K562 (cell line): ENCODE results near the gene ABCA4. TPM values are rescaled to one million over a fixed set of nuclear protein-coding genes. Genes with fewer than 3 reads are reported as not detected.
"Not testable (repeated sequence)": the region's sequence is repeated elsewhere in the genome, so short reads cannot be mapped to it uniquely, and the experiment has no call there.

Experiments used
- ATAC-seq: fragments of 200-7000 bp; cut with Tn5 transposase; 3 replicates; pipeline ENCODE4 v1.9.1; 2020; ENCODE audit warnings: moderate library complexity
- BruUV-seq: library from RNA; stranded (reverse); fragments of 400-500 nt; replicated peaks from 2 replicates; lab custom pipeline; 2021; lab: Mats Ljungman, UMichigan
- CTCF ChIA-PET: fragments of 300-600 bp; formaldehyde crosslinking; extraction: SDS; loops from one replicate; lab custom pipeline; 2021; ENCODE audit warnings: low intra/inter-chr PET ratio; lab: Yijun Ruan, JAX
- POLR2A ChIA-PET: fragments of 300-600, 350-650 bp; sonication (Branson Sonifier 250); formaldehyde crosslinking; extraction: SDS; loops from one replicate; lab custom pipeline; 2021; ENCODE audit warnings: antibody characterized with exemption, inconsistent platforms; lab: Yijun Ruan, JAX
- DNase-seq, 4 experiments: peaks; one replicate each; pipeline versions ENCODE4 v3.0.0 to v3.0.0-alpha.2; 2011 to 2018; ENCODE audit warnings: low spot score in 3 of 4, mixed read lengths in 3 of 4; ENCODE audit errors: extremely low read depth in 1 of 4
- FAIRE-seq: peaks from 2 replicates; lab custom pipeline; 2011; peaks lifted over from hg19 to GRCh38; lab: Jason Lieb, UNC
- H2AFZ ChIP-seq: 2 replicates; pipeline ENCODE4 v1.6.0; 2011; ENCODE audit warnings: low read depth, low read length, control low read depth, inconsistent platforms
- H3K27ac ChIP-seq: fragments of 200-600 bp; 3 replicates; pipeline ENCODE4 v1.8.0; 2011; ENCODE audit warnings: low read depth, mild to moderate bottlenecking, control low read depth, inconsistent platforms, low read length, moderate library complexity, mixed read lengths; ENCODE audit errors: extremely low read depth
- H3K27me3 ChIP-seq, 2 experiments: fragments of 300-600 bp in 1 of 2; 2 replicates in 1 of 2; 3 replicates in 1 of 2; pipeline versions ENCODE4 v1.6.0 to v1.8.0; 2011; ENCODE audit warnings: inconsistent platforms in 2 of 2, low read length in 2 of 2, mild to moderate bottlenecking in 1 of 2, mixed read lengths in 1 of 2, moderate library complexity in 1 of 2; ENCODE audit not compliant: control insufficient read depth in 2 of 2, insufficient read depth in 2 of 2
- H3K36me3 ChIP-seq: fragments of 300-600 bp; 3 replicates; pipeline ENCODE4 v1.8.0; 2011; ENCODE audit warnings: mild to moderate bottlenecking, low read length, inconsistent platforms; ENCODE audit not compliant: control insufficient read depth, insufficient read depth
- H3K4me1 ChIP-seq, 2 experiments: fragments of 200-600 bp in 1 of 2; replicated peaks in 1 of 2; 2 replicates in 1 of 2; 3 replicates in 1 of 2; pipeline versions ENCODE4 v1.5.1 to v1.8.0; 2011; ENCODE audit warnings: inconsistent platforms in 2 of 2, low read length in 2 of 2, mild to moderate bottlenecking in 1 of 2, mixed read lengths in 1 of 2, moderate library complexity in 1 of 2; ENCODE audit not compliant: control insufficient read depth in 2 of 2, insufficient read depth in 2 of 2
- H3K4me2 ChIP-seq: 2 replicates; pipeline ENCODE4 v1.6.1; 2011; ENCODE audit warnings: low read length, control low read depth, inconsistent platforms, mixed read lengths; ENCODE audit not compliant: insufficient read depth
- H3K4me3 ChIP-seq: fragments of 200-600 bp; sonication (generic), shearing (Covaris generic); 2 replicates; pipeline ENCODE4 v1.5.1; 2016; ENCODE audit warnings: control low read depth, inconsistent platforms
- H3K79me2 ChIP-seq: fragments of 200-600 bp; 3 replicates; pipeline ENCODE4 v1.8.0; 2011; ENCODE audit warnings: low read length, inconsistent platforms; ENCODE audit not compliant: control insufficient read depth, insufficient read depth
- H3K9ac ChIP-seq, 2 experiments: 2 replicates each; pipeline versions ENCODE4 v1.6.0 to v1.6.1; 2011; ENCODE audit warnings: low read depth in 2 of 2, low read length in 2 of 2, control low read depth in 1 of 2, inconsistent platforms in 1 of 2, mild to moderate bottlenecking in 1 of 2, mixed read lengths in 1 of 2; ENCODE audit not compliant: insufficient read depth in 1 of 2
- H3K9me1 ChIP-seq: one replicate; pipeline ENCODE4 v1.6.0; 2011; ENCODE audit warnings: inconsistent platforms, mild to moderate bottlenecking, low read length, moderate library complexity; ENCODE audit not compliant: control insufficient read depth, insufficient read depth
- H3K9me3 ChIP-seq: replicated peaks from 2 replicates; pipeline ENCODE4 v1.5.1; 2011; ENCODE audit warnings: low read depth, low read length, inconsistent platforms; ENCODE audit not compliant: control insufficient read depth, insufficient read depth
- H4K20me1 ChIP-seq: replicated peaks from 2 replicates; pipeline ENCODE4 v1.6.1; 2011; ENCODE audit warnings: low read length, inconsistent platforms, mixed read lengths; ENCODE audit not compliant: control insufficient read depth, insufficient read depth
- BRCA1 ChIP-seq, 2 experiments: fragments of 450-650 bp in 1 of 2; sonication (generic) in 1 of 2; formaldehyde crosslinking in 1 of 2; IDR thresholded peaks; 2 replicates each; pipeline versions ENCODE4 v1.5.0 to v1.6.1; 2017 to 2020; ENCODE audit warnings: mild to moderate bottlenecking in 1 of 2, missing genetic modification reagents in 1 of 2
- CCAR2 ChIP-seq: fragments of 200-400 bp; formaldehyde crosslinking; IDR thresholded peaks from 2 replicates; pipeline ENCODE4 v1.6.1; 2017; ENCODE audit warnings: mild to moderate bottlenecking, low read depth, low read length
- CCNT2 ChIP-seq: IDR thresholded peaks from 2 replicates; pipeline ENCODE4 v1.6.1; 2011; ENCODE audit warnings: borderline replicate concordance, low read depth, mild to moderate bottlenecking, moderate library complexity, mixed read lengths, low read length; ENCODE audit not compliant: insufficient read length; ENCODE audit errors: extremely low read depth
- EHMT2 ChIP-seq: fragments of 450-650 bp; IDR thresholded peaks from 2 replicates; pipeline ENCODE4 v1.6.1; 2018; ENCODE audit warnings: antibody characterized with exemption
- ELF2 ChIP-seq: fragments of 250-450 bp; sonication (Bioruptor Pico); IDR thresholded peaks from 2 replicates; pipeline ENCODE4 v1.5.0; 2021; ENCODE audit warnings: mild to moderate bottlenecking
- FUS ChIP-seq: fragments of 200-400 bp; formaldehyde crosslinking; optimal IDR thresholded peaks from 2 replicates; pipeline ENCODE3; 2017; ENCODE audit warnings: low read depth, low read length
- GABPA ChIP-seq: fragments of 200-800 bp; sonication (Bioruptor generic); conservative IDR thresholded peaks from 2 replicates; pipeline ENCODE4 v1.6.1; 2016; ENCODE audit warnings: low read depth, missing genetic modification characterization, missing compliant biosample characterization
- GATA2 ChIP-seq: sonication (generic); formaldehyde crosslinking; IDR thresholded peaks from 2 replicates; pipeline ENCODE4 v1.4.0; 2020; ENCODE audit warnings: mild to moderate bottlenecking, missing genetic modification reagents
- NFYB ChIP-seq: IDR thresholded peaks from 2 replicates; pipeline ENCODE4 v1.6.1; 2011; ENCODE audit warnings: mild to moderate bottlenecking, moderate library complexity; ENCODE audit not compliant: insufficient read length; ENCODE audit errors: extremely low read depth
- PHB2 ChIP-seq: fragments of 450-650 bp; IDR thresholded peaks from 2 replicates; pipeline ENCODE4 v1.6.1; 2017; ENCODE audit warnings: low read depth
- PHF20 ChIP-seq: fragments of 450-650 bp; IDR thresholded peaks from 2 replicates; pipeline ENCODE4 v1.6.1; 2018; ENCODE audit not compliant: partially characterized antibody
- PTTG1 ChIP-seq: fragments of 450-650 bp; IDR thresholded peaks from 2 replicates; pipeline ENCODE4 v1.6.1; 2016; ENCODE audit warnings: low read depth, mild to moderate bottlenecking, missing genetic modification characterization, missing compliant biosample characterization
- SMAD3 ChIP-seq: fragments of 450-650 bp; formaldehyde crosslinking; conservative IDR thresholded peaks from 2 replicates; pipeline ENCODE4 v1.4.0; 2020; ENCODE audit warnings: mild to moderate bottlenecking
- TFAM ChIP-seq: fragments of 250-450 bp; sonication (Bioruptor Pico); conservative IDR thresholded peaks from 2 replicates; pipeline ENCODE4 v1.5.0; 2021; ENCODE audit warnings: mild to moderate bottlenecking, moderate library complexity
- ZNF589 ChIP-seq: fragments of 200-800 bp; sonication (Bioruptor generic); IDR thresholded peaks from 2 replicates; pipeline ENCODE4 v1.6.1; 2016; ENCODE audit warnings: low read depth, missing genetic modification characterization, missing compliant biosample characterization
- WGBS: fragments of 100-300 bp; shearing (Covaris generic); methylation state at CpG from one replicate; pipeline ENCODE4 v1.1.6; 2016; ENCODE audit warnings: low coverage, mixed read lengths; ENCODE audit not compliant: insufficient coverage; ENCODE audit errors: missing lambda C conversion rate; 5-methylcytosine and 5-hydroxymethylcytosine counted together
- in situ Hi-C: fragments of 300-500 bp; cut with MboI; formaldehyde crosslinking; loops from 4 replicates; pipeline ENCODE4 v1.15.0; 2018; ENCODE audit warnings: inconsistent platforms, mixed read lengths
- intact Hi-C: fragments of 100-400 bp; cut with micrococcal nuclease; formaldehyde crosslinking; loops from 2 replicates; pipeline ENCODE4 v1.14.2; 2022
- polyA plus RNA-seq, 8 experiments: library from polyadenylated mRNA; depleted of rRNA in 4 of 8; stranded (reverse) in 5 of 8; unstranded in 3 of 8; fragments of >200 nt; fragmentation: Nextera tagmentation in 2 of 8; fragmentation: Illumina TruSeq in 1 of 8; extraction: Ambion mirVana in 2 of 8; extraction: Trizol in 1 of 8; gene quantifications; 2 replicates each; pipeline versions ENCODE4 v1.2.1 to v1.2.3, GENCODE V29; 2011 to 2014; ENCODE audit warnings: inconsistent platforms in 1 of 8, missing spikeins in 1 of 8
- total RNA-seq, 7 experiments: library from RNA; depleted of rRNA in 6 of 7; stranded (reverse); fragments of >200 nt in 6 of 7; fragmentation: Illumina TruSeq in 2 of 7; extraction: Trizol in 2 of 7; gene quantifications; 2 replicates each; pipeline versions ENCODE4 v1.2.1 to v1.2.3, GENCODE V29; 2011 to 2021; ENCODE audit warnings: low replicate concordance in 1 of 7
- TF ChIP-seq, protein P1 (sequence below): sonication (generic); IDR thresholded peaks from 2 replicates; pipeline ENCODE4 v1.6.1; 2016

The ABCA4 gene
- total and polyA plus RNA-seq, 9 of the 15 experiments (the other 6 are each of a cell fraction or from before 2014, with no cell fraction given), result 0.01 to 0.04 TPM; not detected in 7

DNA sequence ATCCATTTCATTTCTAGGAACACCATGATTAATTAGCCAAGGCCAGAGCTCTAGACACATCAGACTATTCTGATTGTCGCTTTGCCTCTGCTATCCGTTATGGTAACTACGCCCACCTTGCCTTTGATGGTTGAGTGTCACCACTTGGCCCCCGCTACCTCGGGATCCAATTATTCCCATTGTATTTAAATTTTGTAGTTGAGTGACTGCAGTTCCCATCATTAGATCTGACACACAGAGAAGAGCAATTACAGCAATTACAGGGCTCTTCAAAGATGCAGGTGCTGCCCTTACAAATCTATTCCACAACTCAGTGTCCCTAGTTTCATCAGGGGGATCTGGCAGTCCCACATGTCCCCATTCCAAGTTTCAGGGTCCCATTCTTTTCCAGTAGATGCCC is 44.9 kb upstream of the ABCA4 start:
- POLR2A ChIA-PET, result no interaction called here
- CTCF ChIA-PET, result interaction anchor here (0.6 kb wide), 1 partner anchor 150 kb away, joined by 4 read pairs; no protein-coding TSS in a partner anchor
- Histone ChIP-seq H3K9me3 (no peaks in the 10 kb centered on the region), H2AFZ (no peak overlapping the region), H3K27me3 (no peaks in the 10 kb centered on the region), H4K20me1 (no peaks in the 10 kb centered on the region), H3K9ac (no peak overlapping the region), H3K4me1 (no peaks in the 10 kb centered on the region), H3K27ac (no peak overlapping the region), H3K9me1 (no peaks in the 10 kb centered on the region), H3K36me3 (no peaks in the 10 kb centered on the region), H3K4me2 (no peak overlapping the region), H3K79me2 (no peaks in the 10 kb centered on the region), H3K4me3 (no peak overlapping the region)
- 0% methylated on average over 5 of the region's 5 CpGs for WGBS
- no peak for ATAC-seq
- BruUV-seq, result no TSS peak
- in situ Hi-C loops, result no loop called here
- no peak for DNase-seq
- FAIRE-seq, result no peak
- intact Hi-C loops, result no loop called here
- TF ChIP-seq ZNF589 (CRISPR knock-in tag), result no peak
- no peak for TF ChIP-seq BRCA1 (IDR thresholded peaks at IDR 0.05)
- no peak for TF ChIP-seq BRCA1 (CRISPR knock-in tag; IDR thresholded peaks at IDR 0.05)
- TF ChIP-seq SMAD3 (CRISPR knock-in tag), result no peak
- TF ChIP-seq FUS, result no peak
- TF ChIP-seq TFAM, result no peak
- no peak for TF ChIP-seq ELF2 (CRISPR knock-in tag)
- TF ChIP-seq PHF20, result no peak
- no peak for TF ChIP-seq CCAR2
- TF ChIP-seq PTTG1 (tag), result no peak
- no peak for TF ChIP-seq GABPA (tag)
- TF ChIP-seq, protein P1, sequence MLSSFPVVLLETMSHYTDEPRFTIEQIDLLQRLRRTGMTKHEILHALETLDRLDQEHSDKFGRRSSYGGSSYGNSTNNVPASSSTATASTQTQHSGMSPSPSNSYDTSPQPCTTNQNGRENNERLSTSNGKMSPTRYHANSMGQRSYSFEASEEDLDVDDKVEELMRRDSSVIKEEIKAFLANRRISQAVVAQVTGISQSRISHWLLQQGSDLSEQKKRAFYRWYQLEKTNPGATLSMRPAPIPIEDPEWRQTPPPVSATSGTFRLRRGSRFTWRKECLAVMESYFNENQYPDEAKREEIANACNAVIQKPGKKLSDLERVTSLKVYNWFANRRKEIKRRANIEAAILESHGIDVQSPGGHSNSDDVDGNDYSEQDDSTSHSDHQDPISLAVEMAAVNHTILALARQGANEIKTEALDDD, result no peak
- TF ChIP-seq EHMT2, result no peak
- no peak for TF ChIP-seq CCNT2
- TF ChIP-seq PHB2, result no peak
- TF ChIP-seq NFYB, result no peak
- TF ChIP-seq GATA2, result no peak

GRCh38 chr1:94164885-94165284 is 43.9 kb upstream of the ABCA4 start:
- FAIRE-seq, intact Hi-C loops, DNase-seq, H4K20me1 ChIP-seq, H3K27ac ChIP-seq, H3K9ac ChIP-seq, BruUV-seq, ATAC-seq, in situ Hi-C loops, H2AFZ ChIP-seq, H3K4me1 ChIP-seq, POLR2A ChIA-PET, H3K4me2 ChIP-seq, H3K27me3 ChIP-seq, H3K4me3 ChIP-seq, H3K36me3 ChIP-seq, H3K79me2 ChIP-seq, CTCF ChIA-PET, H3K9me3 ChIP-seq, H3K9me1 ChIP-seq: not testable (repeated sequence)
- WGBS, result 0% methylated on average over 2 of the region's 2 CpGs
